ENCODE data around the gene P4HB.

The P4HB gene

DNA sequence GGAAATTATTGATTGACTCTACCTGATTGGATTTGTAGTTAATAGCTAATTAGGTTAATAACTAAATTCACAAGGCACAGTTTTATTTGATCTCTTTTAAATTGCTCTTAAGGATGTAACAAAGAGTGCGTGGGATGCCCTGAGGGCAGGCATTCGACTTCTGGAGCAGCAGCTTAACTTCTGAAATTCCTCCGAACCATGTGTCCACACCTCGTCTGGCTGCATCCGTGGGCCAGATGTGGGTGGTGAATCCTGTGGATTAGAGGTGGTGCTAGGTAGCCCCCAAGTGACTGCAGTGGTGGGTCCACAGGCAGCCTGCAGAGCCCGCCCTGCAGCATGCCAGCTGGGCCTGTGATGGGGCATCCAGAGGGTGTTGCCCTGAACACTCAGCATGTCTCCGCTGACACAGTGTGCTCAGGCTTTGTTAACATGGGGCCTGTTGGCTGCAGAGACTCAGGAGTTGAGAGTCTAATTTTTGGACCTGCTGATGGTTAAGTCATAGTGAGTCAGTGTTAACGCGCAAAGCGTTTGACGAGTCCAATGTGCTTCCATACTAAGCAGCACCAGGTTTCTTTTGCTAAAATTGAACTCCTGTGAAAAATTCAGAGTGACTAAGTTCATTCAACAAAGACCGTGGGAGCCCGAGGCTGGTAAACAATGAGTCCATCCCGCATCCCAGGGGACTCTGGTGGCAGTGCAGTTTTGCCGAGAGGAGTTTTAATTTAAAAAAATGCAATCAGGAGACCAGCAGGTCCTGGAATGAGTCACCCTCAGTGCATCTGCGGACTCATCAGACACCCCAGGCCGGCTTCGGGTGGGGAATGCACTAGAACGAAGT is 37.9 kb upstream of the P4HB start:
- no peak for DNase-seq (ENCODE audit: low read depth in 3 of 3, low spot score in 1 of 3)

- DNase-seq (ENCODE audit: low read depth in 3 of 3, low spot score in 1 of 3): no peak
These were observed 35.1 kb upstream of the P4HB start for GRCh38 chr17:81895400-81895799.

GRCh38 chr17:81891303-81891552 is 30.9 kb upstream of the P4HB start:
- no peak for DNase-seq (ENCODE audit: low read depth in 3 of 3, low spot score in 1 of 3)

- no peak for DNase-seq (ENCODE audit: low read depth in 3 of 3, low spot score in 1 of 3)
These were observed 30.3 kb upstream of the P4HB start for GRCh38 chr17:81890447-81891302.

DNA sequence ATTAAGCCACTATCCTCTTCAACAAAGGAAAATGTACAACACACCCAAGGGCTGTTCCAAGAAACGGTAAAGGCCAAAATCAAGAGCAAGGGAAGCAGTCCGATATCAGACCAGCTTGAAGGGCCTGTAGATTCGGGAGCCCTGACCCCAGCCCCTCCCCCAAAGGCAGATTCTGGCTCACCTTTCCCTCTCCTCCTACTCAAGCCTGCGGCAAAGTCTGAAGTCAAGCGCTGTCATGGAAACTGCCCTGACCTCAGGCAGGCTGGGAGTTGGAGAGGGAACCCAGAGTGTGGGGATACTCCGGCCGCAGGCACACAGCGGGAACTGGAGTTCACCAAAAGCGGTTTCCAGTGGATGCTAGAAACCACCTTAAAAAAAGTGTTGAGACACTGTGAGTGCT is 29.3 kb upstream of the P4HB start:
- no peak for DNase-seq (ENCODE audit: low read depth in 3 of 3, low spot score in 1 of 3)

DNA sequence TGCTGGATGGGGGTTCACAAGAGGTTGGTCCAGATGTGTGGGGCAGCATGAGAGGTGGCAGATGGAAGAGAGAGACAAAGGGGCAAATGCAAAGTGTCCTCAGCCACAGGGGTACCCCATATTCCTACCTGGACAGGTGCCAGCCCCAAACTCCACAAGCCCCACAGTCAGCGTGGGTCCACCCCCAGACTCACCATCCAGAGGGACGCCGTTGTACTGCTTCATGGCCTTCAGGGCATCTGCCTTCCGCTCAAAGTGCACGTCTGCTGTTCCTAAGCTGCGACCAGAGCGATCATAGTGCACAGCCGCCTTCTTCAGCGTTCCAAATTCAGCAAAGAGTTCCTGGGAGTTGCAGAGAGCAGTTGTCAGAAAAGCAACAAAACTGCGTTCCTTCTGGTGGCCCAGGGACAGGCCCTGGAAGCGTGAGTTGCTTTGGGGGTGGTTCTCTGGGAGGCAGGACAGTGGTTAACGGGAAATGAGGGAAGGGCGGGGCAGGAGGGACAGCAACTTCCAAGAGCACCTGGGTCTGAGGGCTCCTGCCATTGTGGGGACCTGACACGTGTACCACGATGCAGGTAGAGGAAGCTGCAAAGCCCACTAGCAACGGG is 28.8 kb upstream of the P4HB start:
- no peak for DNase-seq (ENCODE audit: low read depth in 3 of 3, low spot score in 1 of 3)

- no peak for DNase-seq (ENCODE audit: low read depth in 3 of 3, low spot score in 1 of 3)
These were observed 28.0 kb upstream of the P4HB start for GRCh38 chr17:81888105-81888987.

DNA sequence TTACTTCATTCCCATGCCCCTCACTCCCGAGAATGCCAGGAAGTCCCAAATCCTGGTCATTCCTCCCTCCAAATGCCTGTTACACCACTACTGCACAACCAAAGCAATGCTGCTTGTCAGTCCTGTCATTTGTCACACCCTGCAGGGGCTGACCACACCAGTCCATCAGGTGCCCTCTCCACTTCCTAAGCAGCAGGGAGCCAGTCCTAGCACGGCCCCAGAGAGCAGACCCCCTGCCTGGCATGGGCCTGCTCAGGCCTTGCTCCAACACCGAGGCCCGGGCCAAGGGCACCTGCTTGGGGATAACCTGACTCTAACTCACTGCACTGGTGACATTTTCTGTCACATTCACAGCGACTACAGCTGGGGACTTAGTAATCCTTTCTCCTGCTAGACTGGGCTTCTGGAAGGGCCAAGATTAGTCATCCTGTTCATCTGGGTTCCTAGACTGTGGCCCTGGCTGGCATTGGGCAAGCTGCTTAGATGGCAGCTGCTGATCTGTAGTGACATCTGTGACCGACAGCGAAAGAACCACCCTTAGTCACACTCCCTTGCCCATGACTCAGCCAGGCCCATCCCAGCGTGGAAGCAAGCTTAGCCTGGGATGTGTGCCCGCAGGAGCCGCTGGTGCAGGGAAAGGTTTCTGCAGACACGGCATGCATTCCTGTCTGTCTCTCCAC is 25.7 kb upstream of the P4HB start:
- DNase-seq (ENCODE audit: low read depth in 3 of 3, low spot score in 1 of 3): no peak

- DNase-seq (ENCODE audit: low read depth in 3 of 3, low spot score in 1 of 3): no peak
These were observed 25.1 kb upstream of the P4HB start for GRCh38 chr17:81885454-81885853.

DNA sequence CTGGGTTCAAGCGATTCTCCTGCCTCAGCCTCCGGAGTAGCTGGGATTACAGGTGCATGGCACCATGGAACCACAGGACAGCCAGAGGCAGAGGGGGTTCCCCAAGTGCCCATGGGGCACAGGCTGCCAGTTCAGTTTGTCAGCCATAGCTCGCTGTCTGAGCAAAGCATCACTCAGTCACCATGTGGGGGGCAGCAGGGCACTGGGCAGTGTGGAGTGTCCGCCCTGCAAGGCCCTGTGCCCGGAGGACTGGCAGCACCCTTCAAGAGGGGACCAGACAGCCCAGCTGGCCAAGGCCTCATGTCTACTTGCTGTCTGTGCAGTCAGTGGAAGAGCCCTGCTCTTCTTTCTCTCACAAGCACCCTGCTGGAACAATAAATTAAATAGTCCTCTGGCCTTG is 24.6 kb upstream of the P4HB start:
- DNase-seq (ENCODE audit: low read depth in 3 of 3, low spot score in 1 of 3): no peak

DNA sequence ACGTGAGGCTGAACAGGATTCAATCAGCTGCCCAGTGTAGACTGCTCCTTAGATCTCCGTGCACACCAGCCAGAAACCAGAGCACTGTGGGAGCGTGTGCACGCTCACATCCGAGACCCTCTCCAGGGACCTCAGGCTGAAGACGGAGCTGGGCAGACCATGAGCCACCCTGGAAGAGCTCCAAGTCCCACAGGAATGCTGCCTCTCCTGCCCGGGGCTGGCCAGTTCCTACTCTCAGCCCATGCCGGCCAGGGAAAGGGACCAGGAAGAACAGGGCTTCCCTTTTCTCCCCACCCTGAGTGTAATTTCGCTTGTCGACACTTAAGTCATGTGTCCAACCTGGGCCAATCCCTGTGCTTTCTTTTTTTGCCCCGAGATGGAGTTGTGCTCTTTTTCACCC is 24.2 kb upstream of the P4HB start:
- no peak for DNase-seq (ENCODE audit: low read depth in 3 of 3, low spot score in 1 of 3)

DNA sequence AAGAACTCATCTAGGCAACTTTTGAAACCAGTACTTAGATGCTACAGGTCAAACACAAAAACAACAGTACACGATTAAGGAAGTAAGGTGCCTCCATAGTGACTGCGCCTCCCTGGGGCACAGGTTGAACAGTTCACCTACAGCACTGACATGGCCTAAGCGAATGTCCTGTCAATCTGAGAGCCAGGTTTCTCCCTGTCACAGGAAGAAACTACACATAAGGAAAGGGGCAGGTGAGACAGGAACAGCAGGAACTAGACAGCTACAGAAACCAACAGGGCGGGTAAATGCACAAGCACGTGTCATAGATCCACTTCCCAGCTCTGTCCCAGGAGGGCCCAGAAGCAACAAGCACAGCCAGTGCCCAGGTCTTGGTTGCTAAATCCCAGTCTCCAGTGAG is 18.8 kb upstream of the P4HB start:
- no peak for DNase-seq (ENCODE audit: low read depth in 3 of 3, low spot score in 1 of 3)

GRCh38 chr17:81878294-81878693 is 18.0 kb upstream of the P4HB start:
- DNase-seq (ENCODE audit: low read depth in 3 of 3, low spot score in 1 of 3): no peak

DNA sequence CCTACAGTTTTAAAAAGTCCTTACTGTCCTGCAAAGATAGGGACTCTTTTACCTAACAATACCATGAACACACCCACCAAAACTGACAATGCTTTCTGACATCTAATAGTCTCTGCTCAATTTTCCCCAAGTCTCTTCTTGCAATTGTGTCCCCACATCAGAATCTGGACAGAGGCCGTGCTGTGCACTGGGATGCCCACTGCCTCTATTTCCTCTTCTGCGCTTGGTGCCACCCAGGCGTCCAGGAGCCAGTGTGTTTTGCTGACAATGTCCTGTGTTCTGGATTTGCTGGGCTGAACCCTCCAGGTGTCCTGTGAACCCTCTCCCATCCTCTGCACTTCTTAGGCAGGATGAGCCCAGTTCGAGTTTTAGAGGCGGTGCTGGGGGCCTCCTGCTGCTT is 17.2 kb upstream of the P4HB start:
- DNase-seq (ENCODE audit: low read depth in 3 of 3, low spot score in 1 of 3): no peak

- peak; percentile 90 to 93 (median 93) for DNase-seq (ENCODE audit: low read depth in 3 of 3, low spot score in 1 of 3)
These were observed 11.3 kb upstream of the P4HB start for GRCh38 chr17:81871387-81872230.

DNA sequence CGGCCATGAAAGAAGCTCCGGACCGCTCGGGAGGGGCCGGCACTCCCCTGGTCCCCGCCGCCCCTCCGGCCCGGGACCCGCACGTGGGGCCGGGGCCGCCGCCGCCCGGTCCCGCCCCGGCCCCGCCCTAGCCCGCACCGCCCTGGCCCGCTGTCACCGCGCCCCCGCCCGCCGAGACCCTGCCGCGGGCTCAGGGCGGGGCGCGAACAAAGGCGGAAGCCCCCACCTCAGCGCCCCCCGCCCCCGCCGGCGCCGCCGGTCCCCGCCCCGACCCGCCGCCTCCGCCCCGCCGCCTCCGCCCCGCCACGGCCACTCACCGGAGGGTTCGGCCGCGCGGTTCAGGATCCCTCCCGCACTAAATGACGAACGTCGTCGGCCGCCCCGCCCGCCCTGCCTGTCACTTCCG is 10.6 kb upstream of the P4HB start, which contains the start of gene ARHGDIA:
Gene ARHGDIA (minus strand): TSS at position 357 of the 406 bp plus-strand sequence. CDS start 1,407 bp downstream, outside the sequence.
- DNase-seq (ENCODE audit: low read depth in 3 of 3, low spot score in 1 of 3): no peak

GRCh38 chr17:81870131-81870980 is 10.0 kb upstream of the P4HB start:
- no peak for DNase-seq (ENCODE audit: low read depth in 3 of 3, low spot score in 1 of 3)

- DNase-seq (ENCODE audit: low read depth in 3 of 3, low spot score in 1 of 3): no peak
These were observed 9.1 kb upstream of the P4HB start for GRCh38 chr17:81869221-81870130.

All from stimulated activated CD4-positive, alpha-beta T cell treated with anti-CD3 and anti-CD28 coated beads, TNF-alpha, amount 100 ng/mL, for 1 hour (primary cell).